Measurements from ENCODE around the gene BAZ1A.

The BAZ1A gene

DNA sequence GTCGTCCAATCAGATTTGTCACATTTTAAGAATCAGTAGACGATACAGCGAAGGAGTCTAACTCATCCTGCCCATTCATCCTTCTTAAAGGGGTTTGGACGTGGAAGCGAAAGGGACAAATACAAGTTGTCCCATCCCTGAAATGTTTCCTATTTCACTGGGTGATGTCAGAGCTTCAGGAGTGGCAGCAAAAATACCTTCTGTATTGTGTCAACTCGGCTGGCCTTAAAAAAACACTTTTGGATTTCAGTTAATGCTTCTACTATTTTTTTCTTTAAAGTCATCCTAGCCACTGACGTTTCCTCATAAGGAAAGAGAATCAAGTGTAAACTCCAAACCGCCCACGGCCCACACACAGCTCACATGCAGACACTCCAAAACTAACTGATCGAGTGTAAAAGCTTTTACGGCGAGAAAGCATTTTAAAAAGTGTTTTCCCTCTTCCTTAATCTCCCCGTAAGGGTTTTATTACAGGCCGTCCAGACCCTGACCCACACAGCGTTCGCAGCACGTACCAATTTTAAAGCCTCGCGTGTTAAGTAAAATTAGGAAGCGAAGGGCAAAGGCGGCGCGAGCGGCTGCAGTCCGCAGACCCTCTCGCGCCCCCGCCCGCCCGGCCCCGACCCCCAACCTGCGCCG, 161.4 kb downstream of the BAZ1A start:
- H3K4me3 ChIP-seq (ENCODE audit: low read length) = peak overlapping the region; percentile 81
- peak; percentile 81 for DNase-seq (ENCODE audit: low read depth)
- TF ChIP-seq CTCF (conservative IDR thresholded peaks at IDR 0.05; ENCODE audit: low read length) = no peak

DNA sequence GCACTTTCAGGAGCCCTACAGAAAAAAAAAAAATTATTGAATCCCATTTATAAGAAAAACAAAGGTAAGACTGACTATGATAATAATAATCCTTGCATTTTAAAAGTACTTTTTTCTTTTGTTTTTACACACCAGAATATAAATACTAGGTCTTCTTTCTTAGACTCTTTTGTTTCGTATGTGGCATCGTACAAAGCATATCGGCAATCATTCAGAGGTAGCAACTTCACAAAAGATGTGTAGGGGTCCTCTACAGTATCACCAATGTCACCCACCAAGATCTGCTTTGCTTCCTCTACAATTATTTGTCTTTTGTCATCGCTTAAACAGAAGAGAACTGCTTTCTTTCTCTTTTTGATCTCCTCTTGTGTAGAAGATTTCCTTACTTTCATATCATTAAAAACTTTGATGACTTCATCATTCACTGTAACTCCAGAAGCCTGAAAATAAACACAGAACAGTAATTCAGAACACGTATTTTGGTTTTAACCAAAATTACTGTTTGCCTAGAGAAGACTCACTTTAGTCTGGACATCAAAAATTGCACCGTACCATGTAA, 162.0 kb downstream of the BAZ1A start:
- TF ChIP-seq CTCF (conservative IDR thresholded peaks at IDR 0.05; ENCODE audit: low read length) = no peak
- DNase-seq (ENCODE audit: low read depth) = no peak
- peak overlapping the region; percentile 81 for H3K4me3 ChIP-seq (ENCODE audit: low read length)

- H3K4me3 ChIP-seq (ENCODE audit: low read length) = peak overlapping the region; percentile 81
- no peak for DNase-seq (ENCODE audit: low read depth)
- TF ChIP-seq CTCF (conservative IDR thresholded peaks at IDR 0.05; ENCODE audit: low read length) = no peak
Measured at GRCh38 chr14:34711796-34712712, 163.1 kb downstream of the BAZ1A start.

GRCh38 chr14:34711169-34711568, 164.0 kb downstream of the BAZ1A start:
- TF ChIP-seq CTCF (conservative IDR thresholded peaks at IDR 0.05; ENCODE audit: low read length) = no peak
- peak; percentile 94 for DNase-seq (ENCODE audit: low read depth)
- H3K4me3 ChIP-seq (ENCODE audit: low read length) = peak overlapping the region; percentile 81

- no peak for TF ChIP-seq CTCF (conservative IDR thresholded peaks at IDR 0.05; ENCODE audit: low read length)
- H3K4me3 ChIP-seq (ENCODE audit: low read length) = 0 out of 2 replicates have a peak overlapping the region, but pooled peaks have one; percentile 8
- DNase-seq (ENCODE audit: low read depth) = peak; percentile 53
Measured at GRCh38 chr14:34710744-34711143, 164.4 kb downstream of the BAZ1A start.

DNA sequence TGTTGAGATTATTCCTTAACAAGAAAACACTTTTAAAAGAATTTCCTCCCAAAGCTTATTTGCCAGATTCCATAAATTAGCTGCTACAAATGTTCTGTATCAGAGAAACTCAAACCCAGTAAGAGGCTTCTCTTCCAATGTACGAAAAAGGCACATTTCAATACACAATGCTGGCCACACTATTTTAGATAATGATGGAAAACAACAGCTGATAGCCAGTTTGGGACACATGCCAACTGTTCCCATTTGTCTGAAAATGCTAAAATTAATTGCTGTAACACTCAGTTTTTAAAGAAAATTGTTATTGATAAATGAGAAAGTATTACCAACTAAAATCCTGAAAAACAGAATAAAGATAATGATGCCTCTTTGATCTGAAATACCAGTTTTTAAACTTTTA, 165.2 kb downstream of the BAZ1A start:
- no peak for DNase-seq (ENCODE audit: low read depth)
- peak overlapping the region; percentile 7; the same call in 1 of the 2 replicates for H3K4me3 ChIP-seq (ENCODE audit: low read length)
- TF ChIP-seq CTCF (conservative IDR thresholded peaks at IDR 0.05; ENCODE audit: low read length) = no peak
